A673 (cell line): ENCODE results near the gene HSPG2. TPM values are rescaled to one million over a fixed set of nuclear protein-coding genes. Genes with fewer than 3 reads are reported as not detected.

ENCODE experiments used
- BruUV-seq: library from RNA; stranded (reverse); fragments of 400-500 nt; replicated peaks from 2 replicates; lab custom pipeline; 2021; lab: Mats Ljungman, UMichigan
- CTCF ChIA-PET: fragments of 300-600 bp; sonication (Branson Sonifier 250); formaldehyde crosslinking; loops from one replicate; lab custom pipeline; 2022; ENCODE audit warnings: antibody characterized with exemption; lab: Charles Lee
- POLR2A ChIA-PET: fragments of 300-600 bp; sonication (Branson Sonifier 250); formaldehyde crosslinking; loops from one replicate; lab custom pipeline; 2022; ENCODE audit warnings: antibody characterized with exemption; ENCODE audit not compliant: low non-redundant PET; lab: Charles Lee
- DNase-seq: peaks from one replicate; pipeline ENCODE4 v3.0.0-alpha.2; 2015; ENCODE audit warnings: low spot score
- H3K27ac ChIP-seq: fragments of 200-600 bp; sonication (generic); 2 replicates; pipeline ENCODE4 v1.5.1; 2016; ENCODE audit warnings: mixed run types, low read depth, mild to moderate bottlenecking, mixed read lengths, antibody characterized with exemption, low read length; ENCODE audit not compliant: poor library complexity, severe bottlenecking
- H3K27me3 ChIP-seq: fragments of 200-600 bp; sonication (generic); replicated peaks from 2 replicates; pipeline ENCODE4 v1.6.1; 2017; ENCODE audit warnings: mixed run types, low read depth, mild to moderate bottlenecking, mixed read lengths, antibody characterized with exemption, low read length; ENCODE audit not compliant: insufficient read depth, poor library complexity
- H3K36me3 ChIP-seq: fragments of 200-600 bp; sonication (generic); 2 replicates; pipeline ENCODE4 v1.6.1; 2016; ENCODE audit warnings: mixed run types, mild to moderate bottlenecking, mixed read lengths, antibody characterized with exemption, low read length; ENCODE audit not compliant: insufficient read depth, poor library complexity, severe bottlenecking
- H3K4me1 ChIP-seq: fragments of 200-600 bp; sonication (generic); 2 replicates; pipeline ENCODE4 v1.6.1; 2017; ENCODE audit warnings: mixed run types, mild to moderate bottlenecking, mixed read lengths, antibody characterized with exemption, low read length; ENCODE audit not compliant: insufficient read depth, poor library complexity, severe bottlenecking
- H3K4me3 ChIP-seq: fragments of 200-600 bp; sonication (generic); 2 replicates; pipeline ENCODE4 v1.5.1; 2016; ENCODE audit warnings: low read depth, mixed run types, mild to moderate bottlenecking, mixed read lengths, low read length; ENCODE audit not compliant: poor library complexity, severe bottlenecking
- H3K9me3 ChIP-seq: fragments of 200-600 bp; sonication (generic); 2 replicates; pipeline ENCODE4 v1.6.1; 2016; ENCODE audit warnings: mixed run types, low read depth, mild to moderate bottlenecking, mixed read lengths, antibody characterized with exemption, low read length; ENCODE audit not compliant: poor library complexity, severe bottlenecking
- CTCF ChIP-seq: fragments of 300-800, 200-600 bp; sonication (generic); conservative IDR thresholded peaks from 2 replicates; pipeline ENCODE4 v1.5.1; 2017; ENCODE audit warnings: low read depth, mild to moderate bottlenecking, antibody characterized with exemption, low read length, moderate library complexity, mixed read lengths
- EZH2 ChIP-seq: fragments of 200-600 bp; sonication (generic); IDR thresholded peaks from 2 replicates; pipeline ENCODE4 v1.6.1; 2017; ENCODE audit warnings: borderline replicate concordance, low read depth, mild to moderate bottlenecking, mixed read lengths, antibody characterized with exemption, low read length; ENCODE audit not compliant: poor library complexity, severe bottlenecking
- intact Hi-C: fragments of 100-400 bp; cut with micrococcal nuclease; formaldehyde crosslinking; loops from one replicate; pipeline ENCODE4 v1.10.0; 2022; ENCODE audit not compliant: unreplicated experiment
- total RNA-seq: library from RNA; stranded (reverse); gene quantifications from 2 replicates; pipeline ENCODE4 v1.2.3, GENCODE V29; 2021

The HSPG2 gene
- total RNA-seq, 1 experiment from 2014 or later, result 10.4 TPM

- no peak overlapping the region for H3K4me3 ChIP-seq
- ChIA-PET POLR2A (no interaction called here), CTCF (no interaction called here)
- no TSS peak for BruUV-seq
- DNase-seq, result no peak
- H3K9me3 ChIP-seq, result no peaks in the 10 kb centered on the region
- no peaks in the 10 kb centered on the region for H3K27me3 ChIP-seq
- intact Hi-C loops, result no loop called here
- no peaks in the 10 kb centered on the region for H3K36me3 ChIP-seq
- TF ChIP-seq CTCF (no peak), EZH2 (no peak)
- no peaks in the 10 kb centered on the region for H3K4me1 ChIP-seq
- no peak overlapping the region for H3K27ac ChIP-seq
These were observed 103.6 kb downstream of the HSPG2 start for GRCh38 chr1:21833392-21833976.

- no peak for DNase-seq
- Histone ChIP-seq H3K4me1 (no peaks in the 10 kb centered on the region), H3K27ac (no peak overlapping the region), H3K9me3 (no peaks in the 10 kb centered on the region), H3K36me3 (no peaks in the 10 kb centered on the region), H3K4me3 (no peak overlapping the region), H3K27me3 (no peaks in the 10 kb centered on the region)
- ChIA-PET POLR2A (no interaction called here), CTCF (no interaction called here)
- no TSS peak for BruUV-seq
- no peak for TF ChIP-seq CTCF
- no peak for TF ChIP-seq EZH2
- intact Hi-C loops, result no loop called here
These were observed 105.6 kb downstream of the HSPG2 start for GRCh38 chr1:21831454-21831970.

- Histone ChIP-seq H3K4me3 (no peak overlapping the region), H3K27me3 (no peaks in the 10 kb centered on the region), H3K9me3 (no peaks in the 10 kb centered on the region), H3K27ac (no peak overlapping the region), H3K36me3 (no peaks in the 10 kb centered on the region), H3K4me1 (no peaks in the 10 kb centered on the region)
- POLR2A ChIA-PET, result no interaction called here
- no peak for DNase-seq
- no TSS peak for BruUV-seq
- intact Hi-C loops, result no loop called here
- no peak for TF ChIP-seq CTCF
- TF ChIP-seq EZH2, result no peak
- CTCF ChIA-PET, result no interaction called here
These were observed 106.2 kb downstream of the HSPG2 start for GRCh38 chr1:21830792-21831453.
